GM10266 (cell line): ENCODE results near the gene PTDSS2.

Source experiments
- DNase-seq: peaks from one replicate; pipeline ENCODE4 v3.0.0; 2012; ENCODE audit errors: extremely low spot score
- CTCF ChIP-seq: IDR thresholded peaks from 2 replicates; pipeline ENCODE4 v1.5.1; 2012; ENCODE audit warnings: mild to moderate bottlenecking, low read depth; ENCODE audit not compliant: control insufficient read depth, insufficient read depth; ENCODE audit errors: missing control alignments

The PTDSS2 gene

GRCh38 chr11:528166-528814 is 78.2 kb downstream of the PTDSS2 start:
- TF ChIP-seq CTCF = no peak
- DNase-seq = no peak

GRCh38 chr11:528815-529727 is 79.0 kb downstream of the PTDSS2 start:
- no peak for DNase-seq
- TF ChIP-seq CTCF = no peak

- TF ChIP-seq CTCF = no peak
- no peak for DNase-seq
These were observed 79.8 kb downstream of the PTDSS2 start for GRCh38 chr11:529728-530411.

- no peak for TF ChIP-seq CTCF
- no peak for DNase-seq
These were observed 81.1 kb downstream of the PTDSS2 start for GRCh38 chr11:530960-531831.

GRCh38 chr11:531919-532526 is 81.9 kb downstream of the PTDSS2 start:
- DNase-seq = no peak

More at GRCh38 chr11:531919-532526, 81.9 kb downstream of the PTDSS2 start:
- TF ChIP-seq CTCF = no peak
